ENCODE data around the gene SLC16A2.

- TF ChIP-seq CTCF (IDR thresholded peaks at IDR 0.05) (no peak), POLR2A (IDR thresholded peaks at IDR 0.05) (no peak)
Observed at GRCh38 chrX:74372272-74372671, 49.0 kb upstream of the SLC16A2 start.
